H1 (cell line): ENCODE measurements around the gene NT5C. TPM values are rescaled to one million over a fixed set of nuclear protein-coding genes. Genes with fewer than 3 reads are reported as not detected.

Experiments
- CHD1 ChIP-seq: IDR thresholded peaks from 2 replicates; pipeline ENCODE4 v1.6.1; 2012; ENCODE audit warnings: low read depth, low read length, improper control_type of control experiment
- EP300 ChIP-seq, 2 experiments: IDR thresholded peaks; 1 replicate in 1 of 2; 2 replicates in 1 of 2; pipeline ENCODE4 v1.6.1; 2011 to 2012; ENCODE audit warnings: low read depth in 2 of 2, low read length in 2 of 2, mild to moderate bottlenecking in 2 of 2, borderline replicate concordance in 1 of 2, inconsistent platforms in 1 of 2, moderate library complexity in 1 of 2
- EZH2 ChIP-seq: fragments of 200-600 bp; sonication (generic); IDR thresholded peaks from 2 replicates; pipeline ENCODE4 v1.7.1; 2012; ENCODE audit warnings: low read depth, mild to moderate bottlenecking, moderate library complexity, low read length, inconsistent platforms; ENCODE audit not compliant: severe bottlenecking
- RFX5 ChIP-seq: IDR thresholded peaks from 2 replicates; pipeline ENCODE4 v1.6.1; 2011; ENCODE audit warnings: low read depth, low read length, improper control_type of control experiment, borderline replicate concordance
- SIN3A ChIP-seq, 2 experiments: IDR thresholded peaks in 1 of 2; conservative IDR thresholded peaks in 1 of 2; 2 replicates each; pipeline ENCODE4 v1.6.1; 2011 to 2012; ENCODE audit warnings: low read length in 2 of 2, improper control_type of control experiment in 1 of 2, low read depth in 1 of 2, mild to moderate bottlenecking in 1 of 2
- SP4 ChIP-seq: IDR thresholded peaks from 2 replicates; pipeline ENCODE4 v1.6.1; 2012; ENCODE audit warnings: low read length, inconsistent platforms
- SRF ChIP-seq: IDR thresholded peaks from 2 replicates; pipeline ENCODE4 v1.6.1; 2011; ENCODE audit warnings: mild to moderate bottlenecking, low read depth, low read length, moderate library complexity
- TAF1 ChIP-seq: IDR thresholded peaks from 2 replicates; pipeline ENCODE4 v1.6.1; 2011; ENCODE audit warnings: mild to moderate bottlenecking, low read depth, low read length
- TAF7 ChIP-seq: optimal IDR thresholded peaks from 2 replicates; pipeline ENCODE3; 2011; ENCODE audit warnings: low read depth, mild to moderate bottlenecking, inconsistent platforms, low read length, moderate library complexity, borderline replicate concordance
- TCF12 ChIP-seq: IDR thresholded peaks from 2 replicates; pipeline ENCODE4 v1.6.1; 2011; ENCODE audit warnings: low read depth, mild to moderate bottlenecking, low read length
- YY1 ChIP-seq: IDR thresholded peaks from 2 replicates; pipeline ENCODE4 v1.6.1; 2011; ENCODE audit warnings: low read depth, mild to moderate bottlenecking, low read length
- polyA plus RNA-seq, 7 experiments: library from polyadenylated mRNA; depleted of rRNA in 3 of 7; stranded (reverse) in 5 of 7; unstranded in 2 of 7; fragments of >200 nt in 5 of 7; fragments of 200-250 nt in 2 of 7; gene quantifications; 1 replicate in 5 of 7; 2 replicates in 1 of 7; 4 replicates in 1 of 7; pipeline versions ENCODE4 v1.2.1 to v1.2.3, GENCODE V29; 2011 to 2013; ENCODE audit warnings: missing spikeins in 2 of 7, mixed read lengths in 2 of 7
- total RNA-seq: library from RNA; stranded (reverse); fragmentation: NEBNext Ultra II Directional; extraction: Animal tissue kit (Norgen Biotek cat#: 25700); gene quantifications from 2 replicates; pipeline ENCODE4 v1.2.1, GENCODE V29; 2021

Gene NT5C
- total and polyA plus RNA-seq, 2 of the 8 experiments (the other 6 are each of a cell fraction or from before 2014, with no cell fraction given), result 52.1 to 66.4 TPM

DNA sequence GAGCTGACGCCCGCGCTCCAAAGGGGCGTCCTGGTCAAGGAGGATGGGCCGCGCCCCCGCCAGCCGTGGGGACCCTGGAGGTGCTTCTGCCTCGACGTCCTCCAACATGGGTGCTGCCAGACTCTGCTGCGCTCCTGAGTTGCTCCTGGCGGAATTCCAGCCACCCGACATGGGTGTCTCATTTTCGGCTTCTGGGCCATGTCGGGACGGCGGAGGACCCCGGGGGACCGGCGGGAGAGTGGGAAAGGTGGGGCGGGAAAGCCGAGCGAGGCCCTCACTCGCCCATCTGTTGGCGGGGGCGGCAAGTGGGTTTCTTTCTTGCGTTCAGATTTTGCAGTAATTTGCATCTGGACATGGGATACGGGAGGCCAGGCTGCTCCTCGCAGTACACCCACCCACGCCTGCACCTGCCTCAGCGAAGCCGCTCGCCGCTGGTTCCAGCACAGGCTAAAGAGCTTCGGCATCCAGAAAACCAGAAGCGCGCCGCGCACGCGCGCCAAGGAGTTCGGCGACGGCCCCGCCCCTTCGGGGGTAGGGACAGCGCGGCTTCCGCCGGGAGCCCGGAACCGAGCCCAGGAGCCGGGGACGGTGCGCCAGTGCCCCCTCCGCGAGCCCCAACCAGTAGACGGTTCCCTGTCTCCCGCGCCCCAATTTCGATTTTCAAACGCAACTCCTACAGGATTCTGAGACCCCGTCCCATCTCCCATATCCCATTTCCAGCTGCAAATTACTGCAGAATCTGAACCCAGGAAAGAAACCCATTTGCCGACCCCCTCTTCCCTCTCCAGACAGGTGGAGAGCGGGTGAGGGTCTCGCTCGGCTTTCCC is 21.9 kb downstream of the NT5C start, which contains the start of gene ARMC7 (continued):
- TF ChIP-seq EZH2 (no peak), SIN3A (conservative IDR thresholded peaks at IDR 0.05 in 1 of 2, IDR thresholded peaks at IDR 0.05 in 1 of 2; ENCODE audit: low read depth in 1 of 2, low read length in 2 of 2) (0 out of 4 replicates have a peak, but pooled peaks of 1 of the 2 experiments have one; percentile 8), TAF7 (no peak), EP300 (IDR thresholded peaks at IDR 0.05; ENCODE audit: borderline replicate concordance in 1 of 2, low read depth in 2 of 2, low read length in 2 of 2) (no peak), TCF12 (no peak), SP4 (0 out of 2 replicates have a peak, but pooled peaks have one; percentile 45), SRF (no peak), RFX5 (no peak), CHD1 (no peak), YY1 (0 out of 2 replicates have a peak, but pooled peaks have one; percentile 14), TAF1 (peak; percentile 50; the same call in 1 of the 2 replicates)
- TF ChIP-seq, all 59 proteins: peak for 16
